OCI-LY7 (cell line): Measurements from ENCODE around the gene JAM3. TPM values are rescaled to one million over a fixed set of nuclear protein-coding genes. Genes with fewer than 3 reads are reported as not detected.

ENCODE experiments used
- BruUV-seq: library from RNA; stranded (reverse); fragments of 400-500 nt; replicated peaks from 2 replicates; lab custom pipeline; 2021; lab: Mats Ljungman, UMichigan
- CTCF ChIA-PET: fragments of 300-600 bp; sonication (Branson Sonifier 250); formaldehyde crosslinking; loops from one replicate; lab custom pipeline; 2022; ENCODE audit warnings: antibody characterized with exemption; ENCODE audit not compliant: unreplicated experiment; lab: Charles Lee
- POLR2A ChIA-PET: fragments of 300-600 bp; sonication (Branson Sonifier 250); formaldehyde crosslinking; loops from one replicate; lab custom pipeline; 2022; ENCODE audit warnings: antibody characterized with exemption; lab: Charles Lee
- DNase-seq: peaks from one replicate; pipeline ENCODE4 v3.0.0-alpha.2; 2015; ENCODE audit warnings: low spot score
- H2AFZ ChIP-seq: fragments of 200-600 bp; sonication (generic), shearing (Covaris generic); 2 replicates; pipeline ENCODE4 v1.6.1; 2014; ENCODE audit warnings: mild to moderate bottlenecking, antibody characterized with exemption, low read length, moderate library complexity
- H3K27ac ChIP-seq: fragments of 200-600 bp; sonication (generic); 2 replicates; pipeline ENCODE4 v1.5.1; 2014; ENCODE audit warnings: mixed run types, low read depth, mild to moderate bottlenecking, moderate library complexity, low read length, inconsistent platforms; ENCODE audit not compliant: poor library complexity, severe bottlenecking
- H3K36me3 ChIP-seq: fragments of 200-600 bp; sonication (generic); 2 replicates; pipeline ENCODE4 v1.6.1; 2014; ENCODE audit warnings: mild to moderate bottlenecking, antibody characterized with exemption, low read length, moderate library complexity, mixed read lengths; ENCODE audit not compliant: insufficient read depth
- H3K4me1 ChIP-seq: fragments of 200-600 bp; sonication (generic); 2 replicates; pipeline ENCODE4 v1.5.1; 2014; ENCODE audit warnings: mild to moderate bottlenecking, low read length; ENCODE audit not compliant: insufficient read depth, poor library complexity, severe bottlenecking
- H3K4me2 ChIP-seq: fragments of 200-600 bp; sonication (generic); 2 replicates; pipeline ENCODE4 v1.6.1; 2014; ENCODE audit warnings: mild to moderate bottlenecking, low read length
- H3K4me3 ChIP-seq: fragments of 200-600 bp; sonication (generic); 2 replicates; pipeline ENCODE4 v1.5.1; 2014; ENCODE audit warnings: mild to moderate bottlenecking, low read depth, low read length; ENCODE audit not compliant: poor library complexity, severe bottlenecking
- H3K79me2 ChIP-seq: fragments of 200-600 bp; sonication (generic); 2 replicates; pipeline ENCODE4 v1.6.1; 2016; ENCODE audit warnings: low read depth, mild to moderate bottlenecking, low read length, moderate library complexity, mixed read lengths; ENCODE audit not compliant: insufficient read depth
- H3K9me2 ChIP-seq: fragments of 200-600 bp; sonication (generic); 2 replicates; pipeline ENCODE4 v1.6.1; 2016; ENCODE audit warnings: mild to moderate bottlenecking, low read length, mixed read lengths; ENCODE audit not compliant: insufficient read depth
- H3K9me3 ChIP-seq: fragments of 200-600 bp; sonication (generic); 2 replicates; pipeline ENCODE4 v1.6.1; 2014; ENCODE audit warnings: mild to moderate bottlenecking, mixed run types, low read length, mixed read lengths
- H4K20me1 ChIP-seq: fragments of 200-600 bp; sonication (generic); 2 replicates; pipeline ENCODE4 v1.6.1; 2014; ENCODE audit warnings: mild to moderate bottlenecking, antibody characterized with exemption, low read length, moderate library complexity, mixed read lengths; ENCODE audit not compliant: insufficient read depth
- CTCF ChIP-seq: fragments of 200-600 bp; sonication (generic); conservative IDR thresholded peaks from 2 replicates; pipeline ENCODE4 v1.5.1; 2014; ENCODE audit warnings: mild to moderate bottlenecking, antibody characterized with exemption, low read length, moderate library complexity, mixed read lengths
- EZH2phosphoT487 ChIP-seq: fragments of 200-600 bp; sonication (generic); IDR thresholded peaks from 2 replicates; pipeline ENCODE4 v1.6.1; 2018; ENCODE audit warnings: low read depth, borderline replicate concordance, mild to moderate bottlenecking, mixed run types, antibody characterized with exemption, low read length, moderate library complexity, mixed read lengths
- intact Hi-C: fragments of 100-400 bp; cut with micrococcal nuclease; formaldehyde crosslinking; loops from one replicate; pipeline ENCODE4 v1.10.0; 2022; ENCODE audit not compliant: unreplicated experiment
- total RNA-seq, 2 experiments: library from RNA; depleted of rRNA in 1 of 2; stranded (reverse); fragments of >200 nt in 1 of 2; shearing (Covaris generic) in 1 of 2; gene quantifications; 2 replicates each; pipeline ENCODE4 v1.2.3, GENCODE V29; 2014 to 2022

JAM3 gene
- total RNA-seq, 2 experiments from 2014 or later, result not detected

- peak; percentile 43 for DNase-seq
- intact Hi-C loops, result loop anchor here (1.0 to 5.0 kb wide), 2 partner anchors 90 to 213 kb away; no protein-coding TSS in a partner anchor
- Histone ChIP-seq H4K20me1 (no peaks in the 10 kb centered on the region), H3K4me3 (no peak overlapping the region), H3K4me2 (no peak overlapping the region), H3K36me3 (no peaks in the 10 kb centered on the region), H3K79me2 (no peaks in the 10 kb centered on the region), H3K4me1 (no peaks in the 10 kb centered on the region), H2AFZ (no peak overlapping the region), H3K27ac (no peak overlapping the region), H3K9me2 (no peaks in the 10 kb centered on the region), H3K9me3 (no peaks in the 10 kb centered on the region)
- ChIA-PET CTCF (no interaction called here), POLR2A (no interaction called here)
- no TSS peak for BruUV-seq
- no peak for TF ChIP-seq EZH2phosphoT487
- peak; percentile 78 for TF ChIP-seq CTCF
Observed at GRCh38 chr11:134139873-134140331, 71.0 kb downstream of the JAM3 start.

- Histone ChIP-seq H3K36me3 (no peaks in the 10 kb centered on the region), H3K4me1 (no peaks in the 10 kb centered on the region), H3K27ac (no peak overlapping the region), H3K9me3 (no peaks in the 10 kb centered on the region), H2AFZ (no peak overlapping the region), H3K4me2 (no peak overlapping the region), H3K9me2 (no peaks in the 10 kb centered on the region), H4K20me1 (no peaks in the 10 kb centered on the region), H3K4me3 (no peak overlapping the region), H3K79me2 (no peaks in the 10 kb centered on the region)
- no peak for TF ChIP-seq EZH2phosphoT487
- no peak for TF ChIP-seq CTCF
- POLR2A ChIA-PET, result interaction anchor here (0.7 kb wide), 1 partner anchor 306 kb away, joined by 3 read pairs; no protein-coding TSS in a partner anchor
- intact Hi-C loops, result loop anchor here (5.0 kb wide), 1 partner anchor 214 kb away; no protein-coding TSS in a partner anchor
- no peak for DNase-seq
- no TSS peak for BruUV-seq
- CTCF ChIA-PET, result no interaction called here
Observed at GRCh38 chr11:134140961-134141490, 72.2 kb downstream of the JAM3 start.

- no peaks in the 10 kb centered on the region for H3K36me3 ChIP-seq
- no peaks in the 10 kb centered on the region for H3K9me3 ChIP-seq
- intact Hi-C loops, result loop anchor here (5.0 kb wide), 1 partner anchor 215 kb away; no protein-coding TSS in a partner anchor
- no TSS peak for BruUV-seq
- H2AFZ ChIP-seq, result no peak overlapping the region
- no peaks in the 10 kb centered on the region for H3K4me1 ChIP-seq
- no peak overlapping the region for H3K27ac ChIP-seq
- TF ChIP-seq EZH2phosphoT487 (no peak), CTCF (no peak)
- no peaks in the 10 kb centered on the region for H3K79me2 ChIP-seq
- ChIA-PET POLR2A (interaction anchor here (0.7 kb wide), 1 partner anchor 82 kb away, joined by 3 read pairs; no protein-coding TSS in a partner anchor), CTCF (no interaction called here)
- no peaks in the 10 kb centered on the region for H4K20me1 ChIP-seq
- DNase-seq, result no peak
- H3K4me2 ChIP-seq, result no peak overlapping the region
- no peaks in the 10 kb centered on the region for H3K9me2 ChIP-seq
- no peak overlapping the region for H3K4me3 ChIP-seq
Observed at GRCh38 chr11:134142536-134142935, 73.7 kb downstream of the JAM3 start.
